H9 (cell line): Measurements from ENCODE around the gene INSC. TPM values are rescaled to one million over a fixed set of nuclear protein-coding genes. Genes with fewer than 3 reads are reported as not detected.

ENCODE experiments used
- DNase-seq: peaks from one replicate; pipeline ENCODE4 v3.0.0-alpha.2; 2017
- H2AFZ ChIP-seq: one replicate; pipeline ENCODE4 v1.6.1; 2013; ENCODE audit warnings: mild to moderate bottlenecking, low read length, control low read depth, moderate library complexity
- H2AK5ac ChIP-seq: 2 replicates; pipeline ENCODE4 v1.6.1; 2013; ENCODE audit warnings: low read length, control low read depth, mixed read lengths; ENCODE audit not compliant: insufficient read length
- H2BK120ac ChIP-seq: one replicate; pipeline ENCODE4 v1.6.1; 2013; ENCODE audit warnings: low read depth, mild to moderate bottlenecking, low read length, control low read depth, inconsistent platforms; ENCODE audit not compliant: poor library complexity, severe bottlenecking
- H2BK12ac ChIP-seq: 2 replicates; pipeline ENCODE4 v1.6.1; 2013; ENCODE audit warnings: low read length, control low read depth, mixed read lengths, low read depth; ENCODE audit not compliant: insufficient read length
- H2BK15ac ChIP-seq: 2 replicates; pipeline ENCODE4 v1.6.1; 2013; ENCODE audit warnings: low read depth, low read length, control low read depth
- H2BK20ac ChIP-seq: one replicate; pipeline ENCODE4 v1.6.1; 2013; ENCODE audit warnings: low read depth, mild to moderate bottlenecking, low read length, control low read depth, inconsistent platforms; ENCODE audit not compliant: poor library complexity, severe bottlenecking
- H2BK5ac ChIP-seq: 2 replicates; pipeline ENCODE4 v1.6.1; 2013; ENCODE audit warnings: low read length, control low read depth, mixed read lengths; ENCODE audit not compliant: insufficient read length
- H3K14ac ChIP-seq: 2 replicates; pipeline ENCODE4 v1.6.1; 2013; ENCODE audit warnings: low read length, control low read depth; ENCODE audit not compliant: insufficient read depth
- H3K18ac ChIP-seq: 2 replicates; pipeline ENCODE4 v1.6.1; 2013; ENCODE audit warnings: low read depth, mild to moderate bottlenecking, mixed read lengths, low read length, control low read depth; ENCODE audit not compliant: insufficient read length
- H3K23ac ChIP-seq: 2 replicates; pipeline ENCODE4 v1.6.1; 2013; ENCODE audit warnings: low read length, control low read depth, mixed read lengths, low read depth; ENCODE audit not compliant: insufficient read length
- H3K23me2 ChIP-seq: 2 replicates; pipeline ENCODE4 v1.6.1; 2013; ENCODE audit warnings: low read depth, mild to moderate bottlenecking, mixed read lengths, low read length, control low read depth; ENCODE audit not compliant: insufficient read length, poor library complexity, severe bottlenecking
- H3K27ac ChIP-seq: 2 replicates; pipeline ENCODE4 v1.5.1; 2013; ENCODE audit warnings: low read length, control low read depth, mixed read lengths, low read depth; ENCODE audit not compliant: insufficient read length
- H3K27me3 ChIP-seq: 2 replicates; pipeline ENCODE4 v1.6.1; 2013; ENCODE audit warnings: low read length, control low read depth, inconsistent platforms; ENCODE audit not compliant: insufficient read depth
- H3K4ac ChIP-seq: 2 replicates; pipeline ENCODE4 v1.6.1; 2013; ENCODE audit warnings: low read depth, mild to moderate bottlenecking, control low read depth, inconsistent platforms, low read length, moderate library complexity
- H3K4me1 ChIP-seq: 2 replicates; pipeline ENCODE4 v1.6.1; 2013; ENCODE audit warnings: low read length, control low read depth, inconsistent platforms; ENCODE audit not compliant: insufficient read depth
- H3K4me2 ChIP-seq: 2 replicates; pipeline ENCODE4 v1.6.1; 2013; ENCODE audit warnings: low read length, control low read depth, mixed read lengths; ENCODE audit not compliant: insufficient read length, insufficient read depth
- H3K56ac ChIP-seq: 2 replicates; pipeline ENCODE4 v1.6.1; 2013; ENCODE audit warnings: low read depth, mild to moderate bottlenecking, mixed read lengths, low read length, control low read depth; ENCODE audit not compliant: insufficient read length
- H3K79me1 ChIP-seq: 2 replicates; pipeline ENCODE4 v1.6.1; 2013; ENCODE audit warnings: low read depth, mild to moderate bottlenecking, moderate library complexity, low read length, control low read depth, inconsistent platforms; ENCODE audit not compliant: insufficient read depth, poor library complexity, severe bottlenecking
- H3K79me2 ChIP-seq: 2 replicates; pipeline ENCODE4 v1.6.1; 2013; ENCODE audit warnings: low read length, control low read depth, inconsistent platforms; ENCODE audit not compliant: insufficient read depth
- H3K9ac ChIP-seq: 2 replicates; pipeline ENCODE4 v1.6.1; 2013; ENCODE audit warnings: low read length, control low read depth, mixed read lengths; ENCODE audit not compliant: insufficient read length; ENCODE audit errors: extremely low read depth
- H3K9me3 ChIP-seq: one replicate; pipeline ENCODE4 v1.6.1; 2013; ENCODE audit warnings: low read depth, low read length, inconsistent platforms; ENCODE audit not compliant: control insufficient read depth
- H3T11ph ChIP-seq: one replicate; pipeline ENCODE4 v1.6.1; 2013; ENCODE audit warnings: mild to moderate bottlenecking, low read length, control low read depth, inconsistent platforms
- H4K20me1 ChIP-seq: one replicate; pipeline ENCODE4 v1.6.1; 2013; ENCODE audit not compliant: control insufficient read depth, insufficient read length, insufficient read depth
- H4K5ac ChIP-seq: 2 replicates; pipeline ENCODE4 v1.6.1; 2013; ENCODE audit warnings: low read depth, mild to moderate bottlenecking, mixed read lengths, low read length, control low read depth; ENCODE audit not compliant: insufficient read length
- H4K8ac ChIP-seq: replicated peaks from 2 replicates; pipeline ENCODE4 v1.6.1; 2013; ENCODE audit warnings: low read length, control low read depth, mixed read lengths, low read depth; ENCODE audit not compliant: insufficient read length
- H4K91ac ChIP-seq: 2 replicates; pipeline ENCODE4 v1.6.1; 2013; ENCODE audit warnings: low read depth, mild to moderate bottlenecking, moderate library complexity, mixed read lengths, low read length, control low read depth; ENCODE audit not compliant: insufficient read length
- H3K27ac Mint-ChIP-seq, 3 experiments: 2 replicates in 2 of 3; 3 replicates in 1 of 3; pipeline ENCODE4 v1.8.0; 2020 to 2021; ENCODE audit warnings: mixed read lengths in 3 of 3, mild to moderate bottlenecking in 1 of 3, moderate library complexity in 1 of 3
- H3K27me3 Mint-ChIP-seq: 2 replicates; pipeline ENCODE4 v1.8.0; 2021; ENCODE audit warnings: low read depth, mild to moderate bottlenecking, moderate library complexity, mixed read lengths
- H3K36me3 Mint-ChIP-seq, 3 experiments: 2 replicates in 2 of 3; 3 replicates in 1 of 3; pipeline ENCODE4 v1.8.0; 2020 to 2021; ENCODE audit warnings: low read depth in 3 of 3, mixed read lengths in 3 of 3; ENCODE audit not compliant: insufficient read depth in 1 of 3
- H3K4me1 Mint-ChIP-seq, 2 experiments: 2 replicates each; pipeline ENCODE4 v1.8.0; 2020; ENCODE audit warnings: mixed read lengths in 2 of 2
- H3K4me3 Mint-ChIP-seq, 2 experiments: 2 replicates in 1 of 2; 3 replicates in 1 of 2; pipeline ENCODE4 v1.8.0; 2020 to 2021; ENCODE audit warnings: mild to moderate bottlenecking in 2 of 2, mixed read lengths in 2 of 2, moderate library complexity in 1 of 2
- H3K9me3 Mint-ChIP-seq, 2 experiments: 2 replicates in 1 of 2; 3 replicates in 1 of 2; pipeline ENCODE4 v1.8.0; 2020; ENCODE audit warnings: mild to moderate bottlenecking in 2 of 2, mixed read lengths in 2 of 2, moderate library complexity in 1 of 2
- WGBS: extraction: QIAGEN DNeasy Blood & Tissue Kit; methylation state at CpG from one replicate; pipeline ENCODE4 v1.1.7; 2013; ENCODE audit warnings: missing lambda C conversion rate, low lambda C conversion rate, mixed read lengths; ENCODE audit not compliant: insufficient read length; ENCODE audit errors: extremely low coverage; 5-methylcytosine and 5-hydroxymethylcytosine counted together
- total RNA-seq: library from RNA; stranded (reverse); gene quantifications from 2 replicates; pipeline ENCODE4 v1.2.1, GENCODE V29; 2021
- TF ChIP-seq, protein P1 (sequence below): fragments of 200-600 bp; sonication (generic); conservative IDR thresholded peaks from 3 replicates; pipeline ENCODE4 v1.8.0; 2021; ENCODE audit warnings: antibody characterized with exemption, mild to moderate bottlenecking

INSC gene
- total RNA-seq, 1 experiment from 2014 or later = not detected

DNA sequence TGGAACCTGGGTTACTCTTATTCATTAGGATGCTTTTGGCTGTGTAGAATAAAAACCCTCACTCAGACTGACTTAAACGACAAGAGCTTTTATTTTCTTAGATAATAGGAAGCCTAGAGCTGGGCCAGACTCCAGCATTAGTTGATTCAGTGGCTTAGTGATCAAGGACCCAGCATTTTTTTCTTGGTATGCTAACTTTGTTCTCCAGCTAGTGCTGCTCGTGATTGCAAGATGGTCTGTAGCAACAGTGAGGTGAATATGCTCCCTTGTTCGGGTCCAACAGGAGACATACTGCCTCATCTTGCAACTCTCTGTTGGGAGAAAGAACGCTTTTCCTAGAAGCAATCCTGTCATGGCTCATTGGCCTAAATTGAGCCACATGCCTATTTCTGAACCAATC is 33.4 kb downstream of the INSC start:
- no peak for DNase-seq
- H3K18ac ChIP-seq = no peak overlapping the region
- H3K27me3 Mint-ChIP-seq = no peaks in the 10 kb centered on the region

More for the DNA sequence above, 33.4 kb downstream of the INSC start:
- H3K4me1 ChIP-seq = 0 out of 2 replicates have a peak, but pooled peaks cover 2% of the 10 kb centered on the region
- no peaks in the 10 kb centered on the region for H3K9me3 Mint-ChIP-seq
- no peak overlapping the region; a peak in 1 of 7 replicates for H3K27ac Mint-ChIP-seq
- no peak overlapping the region for H2BK20ac ChIP-seq
- H3K4me1 Mint-ChIP-seq = peaks cover 11% of the 10 kb centered on the region in 2 experiments
- TF ChIP-seq, protein P1, sequence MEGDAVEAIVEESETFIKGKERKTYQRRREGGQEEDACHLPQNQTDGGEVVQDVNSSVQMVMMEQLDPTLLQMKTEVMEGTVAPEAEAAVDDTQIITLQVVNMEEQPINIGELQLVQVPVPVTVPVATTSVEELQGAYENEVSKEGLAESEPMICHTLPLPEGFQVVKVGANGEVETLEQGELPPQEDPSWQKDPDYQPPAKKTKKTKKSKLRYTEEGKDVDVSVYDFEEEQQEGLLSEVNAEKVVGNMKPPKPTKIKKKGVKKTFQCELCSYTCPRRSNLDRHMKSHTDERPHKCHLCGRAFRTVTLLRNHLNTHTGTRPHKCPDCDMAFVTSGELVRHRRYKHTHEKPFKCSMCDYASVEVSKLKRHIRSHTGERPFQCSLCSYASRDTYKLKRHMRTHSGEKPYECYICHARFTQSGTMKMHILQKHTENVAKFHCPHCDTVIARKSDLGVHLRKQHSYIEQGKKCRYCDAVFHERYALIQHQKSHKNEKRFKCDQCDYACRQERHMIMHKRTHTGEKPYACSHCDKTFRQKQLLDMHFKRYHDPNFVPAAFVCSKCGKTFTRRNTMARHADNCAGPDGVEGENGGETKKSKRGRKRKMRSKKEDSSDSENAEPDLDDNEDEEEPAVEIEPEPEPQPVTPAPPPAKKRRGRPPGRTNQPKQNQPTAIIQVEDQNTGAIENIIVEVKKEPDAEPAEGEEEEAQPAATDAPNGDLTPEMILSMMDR = no peak
- H4K20me1 ChIP-seq = no peaks in the 10 kb centered on the region
- no peak overlapping the region for H2AK5ac ChIP-seq
- H2BK12ac ChIP-seq = no peak overlapping the region
- H3K56ac ChIP-seq = no peak overlapping the region
- H4K8ac ChIP-seq = no peak overlapping the region
- no peak overlapping the region for H3K14ac ChIP-seq
- no peaks in the 10 kb centered on the region for H3K36me3 Mint-ChIP-seq
- no peaks in the 10 kb centered on the region for H3K23me2 ChIP-seq
- H3K9me3 ChIP-seq = no peaks in the 10 kb centered on the region
- WGBS = no CpG with 5 or more reads among the region's 4 CpGs
- H3K4me3 Mint-ChIP-seq = no peak overlapping the region
- no peak overlapping the region for H4K5ac ChIP-seq
- H3K9ac ChIP-seq = no peak overlapping the region
- H3K79me2 ChIP-seq = no peaks in the 10 kb centered on the region
- H2BK15ac ChIP-seq = no peak overlapping the region
- no peaks in the 10 kb centered on the region for H3K79me1 ChIP-seq
- no peak overlapping the region for H2BK5ac ChIP-seq
- no peak overlapping the region for H3K4ac ChIP-seq
- H2AFZ ChIP-seq = no peak overlapping the region
- no peaks in the 10 kb centered on the region for H3K27me3 ChIP-seq
- no peak overlapping the region for H4K91ac ChIP-seq
- no peak overlapping the region for H3K4me2 ChIP-seq
- no peak overlapping the region for H2BK120ac ChIP-seq
- H3K23ac ChIP-seq = no peak overlapping the region
- no peak overlapping the region for H3T11ph ChIP-seq
- H3K27ac ChIP-seq = no peak overlapping the region
